ENCODE results near the gene TNFRSF11A. TPM values are rescaled to one million over a fixed set of nuclear protein-coding genes. Genes with fewer than 3 reads are reported as not detected.

TNFRSF11A gene
- total RNA-seq, 1 donor from 2014 or later = 6.5 TPM

DNA sequence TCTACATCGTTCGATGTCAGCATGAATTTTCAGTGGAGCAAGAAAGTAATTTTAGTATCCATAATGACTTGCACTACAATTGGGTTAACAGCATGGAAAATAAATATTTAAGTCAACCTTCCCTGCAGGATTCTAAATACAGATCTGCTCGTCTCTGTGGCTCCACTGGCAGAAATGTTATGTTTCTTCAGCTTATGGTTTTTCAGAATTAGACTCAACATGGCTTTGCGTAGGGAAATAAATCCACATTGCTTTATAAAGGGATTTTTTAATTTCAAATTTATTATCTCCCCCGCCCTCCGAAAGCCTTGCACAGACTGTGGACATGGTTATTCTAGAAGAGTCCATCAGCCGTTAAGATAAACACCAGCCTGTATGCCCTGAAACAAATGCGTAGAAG, 18.2 kb downstream of the TNFRSF11A start:
- DNase-seq (ENCODE audit: low spot score) = no peak

DNA sequence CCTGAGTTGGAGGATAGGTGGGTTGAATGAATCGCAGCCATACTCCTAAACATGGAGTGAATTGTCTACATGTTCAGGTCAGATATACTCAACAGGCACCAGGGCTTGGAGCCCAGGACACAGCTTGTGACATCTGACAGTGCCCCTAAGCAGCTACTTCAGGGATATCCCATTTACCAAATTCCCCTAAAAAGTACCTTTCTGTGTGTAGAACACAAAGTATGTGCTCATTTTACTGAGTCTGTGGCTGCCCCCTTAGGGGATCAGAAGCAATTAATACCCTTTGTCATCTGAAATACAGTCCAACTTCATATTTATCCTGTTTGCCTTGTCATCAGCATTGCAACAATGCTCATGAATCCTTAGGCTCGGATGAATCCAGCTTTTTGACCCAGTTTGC, 20.8 kb downstream of the TNFRSF11A start:
- no peak for DNase-seq (ENCODE audit: low spot score)

DNA sequence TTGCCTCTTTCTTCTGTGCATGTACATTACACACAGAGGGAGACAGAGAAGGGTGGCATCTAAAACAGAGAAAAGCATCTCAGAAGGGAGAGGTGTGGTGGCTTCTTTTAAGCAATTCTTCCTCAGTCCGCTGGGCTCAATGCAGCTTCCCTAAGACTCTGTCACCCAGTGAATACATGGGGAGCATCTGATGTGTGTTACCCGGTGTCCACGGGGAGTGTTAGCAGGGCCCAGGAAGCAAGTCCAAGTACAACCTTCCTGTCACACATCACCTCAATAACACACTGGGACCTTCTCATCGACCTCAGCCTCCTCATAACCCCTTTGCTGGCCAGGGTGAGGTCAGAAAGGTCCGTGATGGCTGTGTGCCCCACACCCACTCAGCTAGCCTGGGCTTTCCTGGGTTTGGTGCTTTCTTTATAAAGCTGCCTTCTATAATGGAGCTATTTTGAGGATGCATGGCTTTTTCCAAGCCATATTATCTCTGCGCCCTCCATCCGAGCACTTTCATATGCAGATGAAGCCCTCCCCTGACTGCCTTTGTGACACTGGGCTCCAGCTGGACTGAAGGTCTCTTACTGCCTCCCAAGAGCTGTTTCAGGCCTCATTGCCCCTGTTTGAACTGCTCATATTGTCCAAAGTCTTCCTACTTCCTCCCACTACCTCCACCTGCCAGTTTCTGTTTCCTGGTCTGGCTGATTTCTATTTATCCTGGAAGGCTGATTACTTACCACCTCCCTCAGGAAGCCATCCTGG, 21.4 kb downstream of the TNFRSF11A start:
- no peak for DNase-seq (ENCODE audit: low spot score)

DNA sequence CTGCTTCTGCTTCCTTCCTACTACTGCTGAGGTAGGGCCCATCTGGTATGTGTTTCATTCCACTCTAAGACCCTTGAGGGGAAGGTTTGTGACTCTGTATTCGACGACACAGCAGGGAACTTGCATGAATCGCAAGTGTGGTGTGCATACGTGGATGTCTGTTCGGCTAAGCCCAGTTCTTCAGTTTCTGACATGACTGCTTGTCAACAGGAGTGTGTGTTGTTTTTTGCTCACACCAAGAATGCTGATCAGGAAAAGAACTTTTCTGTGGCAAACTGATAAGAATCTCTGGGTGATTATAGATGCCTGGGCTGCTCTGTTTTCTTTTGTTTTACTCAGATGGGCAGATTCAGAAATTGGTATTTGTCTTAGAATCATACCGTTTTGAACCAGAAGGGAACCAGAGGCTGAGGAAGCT, 22.0 kb downstream of the TNFRSF11A start:
- DNase-seq (ENCODE audit: low spot score) = no peak

DNA sequence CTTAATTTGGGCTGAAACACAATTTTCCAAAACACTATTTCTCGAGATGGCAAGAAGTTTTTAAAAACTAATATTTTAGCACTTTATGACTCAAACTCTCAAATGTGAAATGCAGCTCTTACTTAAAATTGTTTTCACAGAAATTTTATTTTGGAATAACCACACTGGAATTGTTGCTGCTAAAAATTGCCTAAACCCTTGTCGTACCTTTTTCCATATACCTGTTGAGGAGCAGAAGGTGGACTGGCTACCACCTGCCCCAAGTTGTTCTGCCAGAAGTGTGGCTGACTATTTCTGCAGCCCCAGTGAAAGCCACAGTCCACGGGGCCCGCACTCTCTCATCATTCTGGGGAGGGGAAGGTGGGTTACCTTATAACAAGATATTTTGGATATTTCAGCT, 23.4 kb downstream of the TNFRSF11A start:
- no peak for DNase-seq (ENCODE audit: low spot score)

DNA sequence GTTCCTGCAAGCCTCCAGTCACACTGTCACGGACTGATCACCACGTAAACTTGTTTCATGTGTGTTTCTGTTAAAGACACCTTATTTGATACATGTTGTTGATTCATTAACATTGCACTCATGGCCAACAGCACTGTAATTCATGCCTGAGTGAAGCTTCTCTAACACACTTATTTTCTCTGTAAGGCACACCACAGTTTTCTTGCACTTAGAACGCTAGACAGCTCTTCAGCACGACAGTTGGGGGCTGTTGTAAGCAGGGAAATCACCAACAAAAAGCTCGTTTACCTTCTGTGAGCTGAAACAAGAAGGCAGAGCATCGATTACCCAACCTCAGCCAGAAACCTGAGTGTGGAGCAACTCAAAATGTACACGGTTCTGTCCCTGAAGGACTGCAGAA, 28.1 kb downstream of the TNFRSF11A start:
- DNase-seq (ENCODE audit: low spot score) = no peak

DNA sequence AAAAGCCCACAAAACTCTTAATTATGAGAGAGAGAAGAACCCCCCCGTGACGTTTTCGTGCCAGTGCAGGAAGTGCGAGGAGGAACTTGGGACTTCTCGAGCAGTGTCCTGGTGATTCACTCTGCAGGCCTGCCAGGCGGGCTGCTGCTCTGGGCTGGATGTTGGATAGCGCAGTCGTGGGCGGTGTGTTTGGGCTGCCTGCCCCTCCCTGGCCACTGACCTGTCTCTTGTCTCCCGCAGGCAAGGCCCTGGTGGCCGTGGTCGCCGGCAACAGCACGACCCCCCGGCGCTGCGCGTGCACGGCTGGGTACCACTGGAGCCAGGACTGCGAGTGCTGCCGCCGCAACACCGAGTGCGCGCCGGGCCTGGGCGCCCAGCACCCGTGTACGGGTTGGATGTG, 29.0 kb downstream of the TNFRSF11A start:
- DNase-seq (ENCODE audit: low spot score) = no peak

DNA sequence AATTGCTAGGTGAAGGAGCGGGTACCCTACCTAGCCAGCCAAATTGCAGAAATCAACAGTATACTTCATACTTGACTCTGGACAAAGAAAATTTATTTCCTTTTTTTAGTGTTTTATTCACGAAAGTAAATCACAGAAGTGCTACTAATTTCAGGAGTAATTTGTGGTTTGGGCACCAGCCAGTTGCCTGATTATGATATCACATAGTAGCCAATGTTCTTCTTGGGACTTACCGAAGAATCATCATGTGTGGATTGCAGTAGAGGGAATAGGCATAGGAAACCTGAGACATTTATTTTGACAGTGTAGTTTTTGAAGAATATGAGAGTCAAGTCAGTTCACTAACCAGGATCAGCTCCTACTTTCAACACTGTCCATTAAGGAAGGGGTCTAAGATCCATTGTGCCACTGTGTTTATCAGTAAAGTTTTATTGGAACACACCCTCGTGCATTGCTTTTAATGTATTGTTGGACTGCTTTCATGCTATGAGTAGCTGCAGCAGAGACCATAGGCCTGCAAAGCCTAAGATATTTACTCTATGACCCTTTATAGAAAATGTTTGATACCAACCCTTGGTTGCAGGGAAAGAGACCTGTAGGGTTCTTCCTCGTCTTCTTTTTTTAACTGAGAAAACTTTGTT, 32.1 kb downstream of the TNFRSF11A start:
- no peak for DNase-seq (ENCODE audit: low spot score)

DNA sequence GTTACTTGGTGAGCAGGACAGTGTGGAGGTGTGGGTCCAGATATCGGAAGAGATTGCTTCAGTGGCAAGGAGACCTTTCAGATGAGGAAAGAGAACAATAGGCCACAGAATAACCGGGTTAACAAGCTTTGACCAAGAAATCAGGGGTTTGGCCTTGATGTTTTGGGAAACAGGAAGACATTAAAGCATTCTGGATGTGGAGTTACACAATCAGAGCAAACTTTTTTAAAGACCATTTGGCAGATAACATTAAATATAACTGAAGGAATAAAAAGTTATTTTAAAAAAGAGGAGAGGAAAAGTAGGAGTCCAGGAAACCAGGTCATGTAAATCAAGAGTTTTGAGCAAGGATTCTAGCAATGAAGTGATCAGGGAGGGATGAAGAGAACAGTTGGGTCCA, 35.7 kb downstream of the TNFRSF11A start:
- DNase-seq (ENCODE audit: low spot score) = no peak

DNA sequence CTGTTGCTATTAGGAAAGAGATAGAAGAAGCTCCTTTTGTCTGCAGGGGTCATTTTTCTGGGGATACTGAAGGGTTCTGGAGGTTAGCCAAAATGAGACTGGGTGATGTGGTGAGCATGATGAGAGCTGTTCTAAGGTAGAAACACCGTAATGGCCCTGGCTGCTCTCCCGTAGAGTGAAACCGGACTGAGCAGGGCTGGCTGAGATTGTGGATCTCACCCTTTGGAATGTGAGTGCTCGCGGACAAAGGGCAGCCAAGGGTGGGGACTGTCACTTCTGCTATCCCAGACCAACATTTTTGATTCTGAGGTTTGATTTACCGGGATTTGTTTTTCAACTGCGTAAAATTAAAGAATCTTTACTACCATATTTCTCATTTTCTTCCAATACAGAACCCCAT, 36.2 kb downstream of the TNFRSF11A start:
- DNase-seq (ENCODE audit: low spot score) = no peak

DNA sequence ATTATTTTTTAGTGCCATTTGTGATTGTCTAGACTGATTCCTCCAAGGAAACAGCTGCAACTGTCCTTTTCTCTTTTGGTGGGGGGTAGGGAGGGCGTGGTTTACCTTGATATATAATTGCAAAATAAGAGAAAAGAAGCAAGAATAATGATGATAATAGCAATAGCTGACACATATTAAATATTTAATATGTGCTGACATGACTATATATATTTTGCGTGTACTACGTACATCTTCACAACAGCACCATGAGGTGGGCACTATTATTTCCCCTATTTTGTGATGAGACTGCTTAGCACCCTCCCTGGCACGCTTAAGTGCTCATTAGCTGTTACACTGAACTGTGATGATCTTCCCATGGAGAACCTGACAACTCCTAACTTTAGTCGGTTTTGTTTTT, 39.4 kb downstream of the TNFRSF11A start:
- no peak for DNase-seq (ENCODE audit: low spot score)

DNA sequence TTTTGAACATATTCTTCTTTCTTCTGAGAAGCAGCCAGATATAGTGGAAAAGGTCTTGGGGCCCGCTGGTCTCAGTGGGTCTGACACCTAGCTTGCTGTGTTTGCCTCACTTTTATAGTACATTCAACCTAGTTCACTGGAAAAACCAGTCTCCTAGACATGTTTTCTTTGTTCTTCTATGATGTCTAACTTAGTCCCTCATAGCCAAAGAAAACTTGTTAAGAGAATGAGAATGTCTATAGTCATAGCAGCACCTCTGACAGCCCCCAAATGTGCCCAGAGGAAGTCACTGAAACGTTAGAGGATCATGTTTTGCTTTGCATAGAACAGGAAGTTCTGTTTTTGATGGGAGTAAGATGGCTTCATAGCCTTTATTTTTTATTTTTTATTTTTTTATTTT, 40.3 kb downstream of the TNFRSF11A start:
- DNase-seq (ENCODE audit: low spot score) = no peak

DNA sequence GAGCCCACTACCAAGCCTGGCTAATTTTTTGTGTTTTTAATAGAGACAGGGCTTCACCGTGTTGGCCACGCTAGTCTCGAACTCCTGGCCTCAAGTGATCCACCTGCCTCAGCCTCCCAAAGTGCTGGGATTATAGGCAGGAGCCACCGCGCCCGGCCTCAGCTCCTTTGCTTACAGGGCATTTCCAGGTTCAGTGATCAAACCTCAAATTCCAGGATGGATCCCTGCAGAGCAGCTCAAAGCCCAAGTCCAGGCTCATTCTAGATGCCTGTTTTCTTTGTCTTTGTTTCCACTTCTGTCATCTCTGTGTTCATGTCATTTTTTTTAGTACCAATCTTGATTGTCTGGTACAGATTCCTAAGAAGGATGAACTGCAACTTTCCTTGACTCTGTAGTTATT, 41.9 kb downstream of the TNFRSF11A start:
- no peak for DNase-seq (ENCODE audit: low spot score)

DNA sequence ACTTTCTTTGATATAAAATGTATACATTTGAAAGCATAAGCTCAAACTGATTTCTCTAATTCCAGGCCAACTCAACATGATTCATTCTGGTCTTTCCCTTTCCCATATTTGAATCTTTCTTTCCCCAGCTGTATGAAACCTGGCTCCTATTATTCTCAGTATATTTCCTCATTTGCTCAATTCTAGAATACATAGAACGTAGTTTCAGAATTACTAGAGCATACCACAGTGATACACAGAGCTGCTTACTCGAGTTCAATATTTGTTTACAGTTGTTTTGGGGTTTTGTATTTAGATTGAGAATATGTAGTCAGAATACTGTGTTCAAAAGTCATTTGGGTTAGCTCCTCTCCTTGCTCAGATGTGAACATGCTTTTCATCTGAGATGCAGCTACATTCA, 43.0 kb downstream of the TNFRSF11A start:
- no peak for DNase-seq (ENCODE audit: low spot score)

DNA sequence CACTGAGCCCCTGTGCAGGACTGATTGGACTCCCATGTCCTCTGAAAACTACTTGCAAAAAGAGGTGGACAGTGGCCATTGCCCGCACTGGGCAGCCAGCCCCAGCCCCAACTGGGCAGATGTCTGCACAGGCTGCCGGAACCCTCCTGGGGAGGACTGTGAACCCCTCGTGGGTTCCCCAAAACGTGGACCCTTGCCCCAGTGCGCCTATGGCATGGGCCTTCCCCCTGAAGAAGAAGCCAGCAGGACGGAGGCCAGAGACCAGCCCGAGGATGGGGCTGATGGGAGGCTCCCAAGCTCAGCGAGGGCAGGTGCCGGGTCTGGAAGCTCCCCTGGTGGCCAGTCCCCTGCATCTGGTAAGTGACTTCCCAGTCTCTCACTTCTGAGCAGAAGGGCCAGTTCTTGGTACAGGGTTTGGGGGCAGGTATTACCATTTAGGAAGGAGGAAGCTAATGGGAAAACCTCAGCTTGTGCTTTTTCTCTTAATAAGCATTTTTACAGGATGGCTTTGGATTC, 44.1 kb downstream of the TNFRSF11A start:
- no peak for DNase-seq (ENCODE audit: low spot score)

DNA sequence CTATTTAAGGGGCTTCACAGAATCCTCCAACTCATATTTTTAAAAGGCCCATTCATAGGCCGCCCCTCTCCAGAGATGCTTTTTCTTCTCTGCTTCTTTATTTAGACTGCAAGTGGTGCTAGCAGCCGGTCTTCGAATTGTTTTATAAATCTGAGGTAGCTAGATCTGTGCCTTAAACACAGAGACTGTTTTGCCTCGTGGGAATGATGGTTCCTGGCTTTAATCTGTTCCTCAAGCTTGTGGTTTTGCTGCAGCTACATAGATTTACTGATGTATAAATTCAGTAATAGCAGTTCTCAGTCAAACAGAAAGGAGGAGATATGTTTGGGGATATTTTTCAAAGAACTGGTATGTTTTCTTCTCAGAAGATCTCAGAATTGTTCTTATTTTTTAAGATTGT, 45.3 kb downstream of the TNFRSF11A start:
- DNase-seq (ENCODE audit: low spot score) = no peak

DNA sequence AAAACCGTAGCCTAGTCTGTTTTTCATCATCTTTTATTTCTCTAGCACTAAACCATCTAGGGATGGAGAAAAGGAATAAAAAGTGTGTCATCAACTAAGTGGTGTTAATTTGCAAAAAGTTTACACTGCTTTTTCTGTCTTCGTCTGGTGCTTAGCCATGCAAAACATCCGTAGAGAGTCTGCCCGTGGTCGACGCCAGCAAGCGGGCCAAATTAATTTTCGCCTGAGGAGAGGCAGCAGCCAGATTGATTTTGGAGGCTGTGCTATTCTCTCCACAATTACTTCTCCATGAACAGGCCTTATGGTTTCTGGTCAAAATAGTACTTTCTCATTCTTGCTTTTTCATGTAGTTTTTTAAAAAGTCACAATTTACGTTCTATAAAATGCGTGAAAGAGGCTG, 46.3 kb downstream of the TNFRSF11A start:
- no peak for DNase-seq (ENCODE audit: low spot score)

DNA sequence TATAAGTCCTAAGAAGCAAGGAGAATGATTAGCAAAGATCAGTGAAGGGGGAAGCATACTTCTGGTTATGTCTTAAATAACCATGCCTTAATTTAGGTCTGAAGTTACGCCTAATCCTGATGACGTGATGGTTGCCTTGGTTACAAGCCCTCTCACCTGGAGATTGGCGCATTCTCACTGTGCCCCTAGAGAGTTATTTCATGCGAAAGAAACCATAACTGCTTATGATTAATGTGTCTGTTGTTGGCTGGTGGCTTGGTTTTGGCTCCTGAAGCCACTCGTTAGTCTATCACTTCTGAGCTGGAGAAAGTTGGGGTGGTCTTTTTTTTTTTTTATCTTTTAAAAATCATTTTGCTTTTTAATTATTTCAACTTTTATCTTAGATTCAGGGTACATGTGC, 47.0 kb downstream of the TNFRSF11A start:
- no peak for DNase-seq (ENCODE audit: low spot score)

DNA sequence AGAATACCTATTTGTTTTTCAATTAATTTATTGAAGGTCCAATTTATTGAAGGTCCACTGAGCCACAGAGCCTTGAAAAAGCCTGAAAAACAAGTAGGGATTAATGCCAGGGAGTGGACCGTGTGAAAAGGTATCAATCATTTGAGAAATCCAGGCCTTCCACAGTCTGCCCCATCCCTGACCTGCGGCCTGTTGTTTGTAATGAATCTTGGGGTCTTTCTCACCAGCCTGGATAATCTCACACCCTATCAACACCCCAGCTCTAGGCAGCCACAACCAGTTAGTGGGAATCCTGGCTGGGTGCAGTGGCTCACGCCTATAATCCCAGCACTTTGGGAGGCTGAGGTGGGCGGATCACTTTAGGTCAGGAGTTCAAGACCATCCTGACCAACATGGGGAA, 47.8 kb downstream of the TNFRSF11A start:
- no peak for DNase-seq (ENCODE audit: low spot score)

DNA sequence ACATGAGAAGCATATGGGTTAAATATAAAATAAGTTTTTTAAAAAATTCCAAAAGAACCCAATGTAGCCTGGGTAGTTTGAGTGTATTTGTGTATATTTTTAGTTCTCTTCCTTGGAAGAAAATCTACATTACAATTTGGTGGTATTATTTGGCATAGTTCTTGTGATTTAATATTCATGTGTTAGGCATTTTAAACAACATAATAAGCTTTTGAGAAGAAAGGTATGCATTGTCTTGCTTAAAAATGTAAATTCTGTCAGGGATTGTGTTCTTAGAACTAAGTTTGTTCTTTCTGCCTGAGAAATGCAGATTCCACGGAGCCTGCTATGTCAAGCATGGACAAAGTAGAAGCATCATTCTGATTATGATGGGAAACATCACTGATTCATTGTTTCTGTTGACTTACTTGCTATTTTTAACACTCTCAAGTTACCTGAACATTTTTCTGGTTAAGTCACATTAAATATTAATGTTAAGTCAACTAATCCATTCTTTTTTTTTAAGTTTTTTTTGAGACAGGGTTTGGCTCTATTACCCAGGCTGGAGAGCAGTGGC, 49.4 kb downstream of the TNFRSF11A start:
- DNase-seq (ENCODE audit: low spot score) = no peak

DNA sequence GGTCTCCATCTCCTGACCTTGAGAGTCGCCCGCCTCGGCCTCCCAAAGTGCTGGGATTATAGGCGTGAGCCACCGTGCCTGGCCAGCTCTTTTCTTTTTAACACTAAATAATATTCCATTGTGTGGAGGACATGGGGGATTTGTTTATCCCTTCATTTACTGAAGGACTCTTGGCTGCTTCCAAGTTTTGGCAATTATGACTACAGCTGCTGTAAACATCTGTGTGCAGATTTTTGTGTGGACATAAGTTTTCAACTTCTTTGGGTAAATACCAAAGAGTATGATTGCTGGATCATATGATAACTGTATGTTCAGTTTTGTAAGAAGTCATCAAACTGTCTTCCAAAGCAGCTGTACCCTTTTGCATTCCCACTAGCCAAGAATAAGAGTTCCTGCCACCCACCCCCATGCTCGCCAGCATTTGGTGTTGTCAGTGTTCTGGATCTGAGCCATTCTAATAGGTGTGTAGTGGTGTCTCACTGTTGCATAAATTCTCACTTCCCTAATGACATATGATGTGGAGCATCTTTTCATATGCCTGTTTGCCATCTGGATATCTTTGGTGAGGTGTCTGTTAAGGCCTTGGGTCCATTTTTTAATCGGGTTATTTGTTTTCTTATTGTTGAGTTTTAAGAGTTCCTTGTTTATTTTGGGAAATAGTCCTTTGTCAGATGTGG, 52.2 kb downstream of the TNFRSF11A start:
- no peak for DNase-seq (ENCODE audit: low spot score)

DNA sequence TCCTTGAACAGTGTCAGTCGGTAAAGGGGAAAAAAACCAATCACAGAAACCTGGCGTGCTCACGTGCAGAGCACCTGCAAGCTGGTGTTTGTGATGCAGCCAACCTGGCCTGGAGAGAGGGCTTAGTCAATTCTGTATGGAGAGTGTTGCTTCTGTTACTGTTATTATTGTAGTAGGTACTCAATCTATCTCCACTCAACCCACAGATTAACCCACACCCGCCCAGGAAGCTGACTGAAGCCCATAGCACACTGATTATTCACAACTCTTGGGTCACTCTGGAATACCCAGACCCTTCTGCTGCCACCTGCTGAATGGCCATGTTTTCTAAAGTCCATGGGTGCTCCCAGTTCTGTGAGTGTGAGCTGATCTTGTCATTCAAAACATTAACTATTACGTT, 53.9 kb downstream of the TNFRSF11A start:
- no peak for DNase-seq (ENCODE audit: low spot score)

DNA sequence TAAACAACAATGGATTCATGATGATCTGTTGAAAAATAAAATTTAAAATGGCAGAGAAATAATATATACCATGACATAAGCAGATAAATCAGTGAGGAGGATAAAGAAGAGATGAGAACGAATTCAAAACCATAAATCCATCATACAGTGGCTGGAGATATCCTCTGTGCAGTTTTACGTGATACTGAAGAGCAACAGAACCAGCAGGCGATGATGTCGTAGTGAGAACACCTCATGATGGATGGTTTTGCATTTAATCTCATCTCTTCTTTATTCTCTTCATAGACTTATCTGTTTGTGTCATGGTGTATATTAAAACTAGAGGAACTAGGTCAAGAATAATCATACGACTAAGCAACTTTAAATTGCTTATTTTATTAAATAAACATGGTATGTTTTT, 56.3 kb downstream of the TNFRSF11A start:
- no peak for DNase-seq (ENCODE audit: low spot score)
